Mesenchymal stem cell (in vitro differentiated cells and primary cell): ENCODE measurements around the gene KCNQ5.

Source experiments
- DNase-seq: peaks from one replicate; pipeline ENCODE4 v3.0.0-alpha.2; 2013
- H2AFZ ChIP-seq: one replicate; pipeline ENCODE4 v1.6.1; 2013; ENCODE audit warnings: low read depth, mild to moderate bottlenecking, control low read depth, inconsistent platforms, low read length, moderate library complexity
- H2AK5ac ChIP-seq: 2 replicates; pipeline ENCODE4 v1.6.1; 2013; ENCODE audit warnings: low read length, moderate library complexity, mild to moderate bottlenecking, inconsistent platforms; ENCODE audit not compliant: severe bottlenecking
- H2BK120ac ChIP-seq: one replicate; pipeline ENCODE4 v1.6.1; 2013; ENCODE audit warnings: low read depth, mild to moderate bottlenecking, inconsistent platforms, low read length, moderate library complexity
- H2BK12ac ChIP-seq, 2 experiments: one replicate each; pipeline ENCODE4 v1.6.1; 2013; ENCODE audit warnings: inconsistent platforms in 2 of 2, low read length in 2 of 2, mild to moderate bottlenecking in 2 of 2, moderate library complexity in 2 of 2, control low read depth in 1 of 2
- H2BK15ac ChIP-seq: one replicate; pipeline ENCODE4 v1.6.1; 2013; ENCODE audit warnings: mild to moderate bottlenecking, low read depth, inconsistent platforms; ENCODE audit not compliant: poor library complexity, severe bottlenecking
- H2BK5ac ChIP-seq: 2 replicates; pipeline ENCODE4 v1.6.1; 2013; ENCODE audit warnings: low read depth, mild to moderate bottlenecking, low read length, control low read depth, inconsistent platforms; ENCODE audit not compliant: poor library complexity, severe bottlenecking
- H3K14ac ChIP-seq, 2 experiments: one replicate each; pipeline ENCODE4 v1.6.1; 2013; ENCODE audit warnings: inconsistent platforms in 2 of 2, low read length in 2 of 2, control low read depth in 1 of 2, mild to moderate bottlenecking in 1 of 2, moderate library complexity in 1 of 2
- H3K18ac ChIP-seq, 2 experiments: one replicate each; pipeline ENCODE4 v1.6.1; 2013; ENCODE audit warnings: inconsistent platforms in 2 of 2, low read length in 2 of 2, control low read depth in 1 of 2, low read depth in 1 of 2, mild to moderate bottlenecking in 1 of 2
- H3K23ac ChIP-seq, 2 experiments: one replicate each; pipeline ENCODE4 v1.6.1; 2013; ENCODE audit warnings: inconsistent platforms in 2 of 2, low read length in 2 of 2, mild to moderate bottlenecking in 2 of 2, moderate library complexity in 2 of 2, control low read depth in 1 of 2
- H3K27ac ChIP-seq: 2 replicates; pipeline ENCODE4 v1.5.1; 2013; ENCODE audit warnings: mild to moderate bottlenecking, moderate library complexity, low read length, control low read depth, inconsistent platforms; ENCODE audit not compliant: poor library complexity, severe bottlenecking
- H3K27me3 ChIP-seq, 2 experiments: 2 replicates each; pipeline versions ENCODE4 v1.6.1 to v1.7.0; 2013; ENCODE audit warnings: low read length in 2 of 2, mild to moderate bottlenecking in 2 of 2, moderate library complexity in 2 of 2, control low read depth in 1 of 2, inconsistent platforms in 1 of 2; ENCODE audit not compliant: control insufficient read depth in 1 of 2, insufficient read depth in 1 of 2
- H3K36me3 ChIP-seq, 2 experiments: 2 replicates each; pipeline versions ENCODE4 v1.6.1 to v1.7.0; 2013; ENCODE audit warnings: low read length in 2 of 2, control low read depth in 1 of 2, inconsistent platforms in 1 of 2, low read depth in 1 of 2, mild to moderate bottlenecking in 1 of 2; ENCODE audit not compliant: insufficient read depth in 2 of 2, control insufficient read depth in 1 of 2
- H3K4ac ChIP-seq, 2 experiments: one replicate each; pipeline ENCODE4 v1.6.1; 2013; ENCODE audit warnings: inconsistent platforms in 2 of 2, low read length in 2 of 2, mild to moderate bottlenecking in 2 of 2, moderate library complexity in 2 of 2, control low read depth in 1 of 2, low read depth in 1 of 2
- H3K4me1 ChIP-seq: 2 replicates; pipeline ENCODE4 v1.6.1; 2013; ENCODE audit warnings: low read depth, low read length, control low read depth; ENCODE audit not compliant: control insufficient read depth, insufficient read depth
- H3K4me2 ChIP-seq: 2 replicates; pipeline ENCODE4 v1.6.1; 2013; ENCODE audit warnings: low read length, mild to moderate bottlenecking, inconsistent platforms; ENCODE audit not compliant: poor library complexity, severe bottlenecking
- H3K4me3 ChIP-seq, 2 experiments: 2 replicates each; pipeline versions ENCODE4 v1.5.1 to v1.7.0; 2013; ENCODE audit warnings: low read length in 2 of 2, mild to moderate bottlenecking in 2 of 2, control low read depth in 1 of 2, low read depth in 1 of 2; ENCODE audit not compliant: insufficient read depth in 1 of 2
- H3K79me1 ChIP-seq: replicated peaks from 2 replicates; pipeline ENCODE4 v1.6.1; 2013; ENCODE audit warnings: mild to moderate bottlenecking, control low read depth, low read length, inconsistent platforms; ENCODE audit not compliant: poor library complexity, severe bottlenecking
- H3K9ac ChIP-seq: 2 replicates; pipeline ENCODE4 v1.7.0; 2013; ENCODE audit warnings: mild to moderate bottlenecking, low read length, moderate library complexity
- H3K9me3 ChIP-seq: 2 replicates; pipeline ENCODE4 v1.7.0; 2013; ENCODE audit warnings: mild to moderate bottlenecking, low read length; ENCODE audit not compliant: control insufficient read depth
- H4K8ac ChIP-seq: one replicate; pipeline ENCODE4 v1.6.1; 2013; ENCODE audit warnings: inconsistent platforms, mild to moderate bottlenecking, low read length, moderate library complexity
- H4K91ac ChIP-seq: one replicate; pipeline ENCODE4 v1.6.1; 2013; ENCODE audit warnings: mild to moderate bottlenecking, low read length, inconsistent platforms
- WGBS: methylation state at CpG from one replicate; pipeline ENCODE4 v1.1.7; 2013; ENCODE audit warnings: mixed read lengths; 5-methylcytosine and 5-hydroxymethylcytosine counted together

KCNQ5 gene

GRCh38 chr6:73200247-73200646 is 578.4 kb downstream of the KCNQ5 start:
- Histone ChIP-seq H3K14ac (no peak overlapping the region), H2AK5ac (no peak overlapping the region), H4K8ac (no peak overlapping the region), H3K36me3 (no peaks in the 10 kb centered on the region), H2BK5ac (no peak overlapping the region), H3K18ac (no peak overlapping the region), H3K4ac (no peak overlapping the region), H3K4me1 (peaks cover 2% of the 10 kb centered on the region), H2BK12ac (no peak overlapping the region), H3K9ac (no peak overlapping the region), H3K23ac (no peak overlapping the region), H2BK15ac (no peak overlapping the region), H4K91ac (no peak overlapping the region), H3K4me2 (no peak overlapping the region), H3K27ac (no peak overlapping the region), H3K27me3 (peaks cover 0 to under 1% of the 10 kb centered on the region in 2 experiments), H2AFZ (no peak overlapping the region), H3K4me3 (no peak overlapping the region), H3K79me1 (no peaks in the 10 kb centered on the region), H2BK120ac (no peak overlapping the region), H3K9me3 (no peaks in the 10 kb centered on the region)
- 92% methylated on average over 1 of the region's 3 CpGs for WGBS
- DNase-seq, result no peak

DNA sequence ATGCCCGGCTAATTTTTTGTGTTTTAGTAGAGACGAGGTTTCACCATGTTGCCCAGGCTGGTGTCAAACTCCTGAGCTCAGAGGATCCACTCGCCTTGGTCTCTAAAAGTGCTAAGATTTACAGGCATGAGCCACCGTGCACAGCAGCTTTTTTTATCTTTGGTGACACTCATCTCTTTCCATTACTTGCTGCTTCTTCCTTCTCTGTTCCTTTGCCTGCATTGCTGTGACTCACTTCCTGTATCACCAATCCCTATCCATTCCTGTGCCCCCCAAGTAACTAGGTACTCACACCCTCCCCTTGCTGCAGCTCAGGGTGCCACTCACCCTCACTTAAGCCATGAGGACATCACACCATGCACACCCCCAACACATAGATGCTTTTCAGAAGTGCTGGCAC is 578.9 kb downstream of the KCNQ5 start:
- no peaks in the 10 kb centered on the region for H3K27me3 ChIP-seq
- H3K79me1 ChIP-seq, result no peaks in the 10 kb centered on the region
- no peak overlapping the region for H4K91ac ChIP-seq
- 62% methylated on average over 4 of the region's 4 CpGs for WGBS
- H3K23ac ChIP-seq, result no peak overlapping the region
- no peak overlapping the region for H3K9ac ChIP-seq
- H2BK120ac ChIP-seq, result no peak overlapping the region
- peak; percentile 18 for DNase-seq
- H3K4ac ChIP-seq, result no peak overlapping the region
- no peak overlapping the region for H2AK5ac ChIP-seq
- no peak overlapping the region for H3K4me2 ChIP-seq
- H3K9me3 ChIP-seq, result no peaks in the 10 kb centered on the region
- no peak overlapping the region for H2BK15ac ChIP-seq
- no peaks in the 10 kb centered on the region for H3K36me3 ChIP-seq
- no peak overlapping the region for H3K14ac ChIP-seq
- peaks cover 2% of the 10 kb centered on the region for H3K4me1 ChIP-seq
- H3K18ac ChIP-seq, result no peak overlapping the region
- H2BK5ac ChIP-seq, result no peak overlapping the region
- no peak overlapping the region for H3K27ac ChIP-seq
- H2BK12ac ChIP-seq, result no peak overlapping the region
- H2AFZ ChIP-seq, result no peak overlapping the region
- no peak overlapping the region for H3K4me3 ChIP-seq
- H4K8ac ChIP-seq, result no peak overlapping the region

DNA sequence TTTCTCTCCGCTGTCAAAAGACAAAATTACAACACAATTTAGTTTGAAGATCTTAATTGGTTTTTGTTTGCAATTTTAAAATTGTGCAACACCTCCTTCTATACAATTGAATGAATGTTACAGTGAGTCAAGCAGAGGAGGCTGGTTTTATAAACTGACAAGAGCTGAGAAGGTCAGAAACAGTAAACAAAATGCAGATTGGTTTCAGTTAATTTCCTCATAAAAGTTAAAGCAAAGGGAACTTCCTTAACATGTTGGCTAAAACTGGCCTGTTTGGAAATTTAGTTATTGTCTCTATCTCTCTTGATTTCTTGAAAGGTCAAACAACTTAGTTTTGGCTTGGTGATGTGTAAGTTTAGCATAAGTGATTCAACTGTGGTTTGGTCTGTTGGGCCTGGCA is 581.2 kb downstream of the KCNQ5 start:
- no peak overlapping the region for H3K27ac ChIP-seq
- no peaks in the 10 kb centered on the region for H3K79me1 ChIP-seq
- no peak overlapping the region for H2BK5ac ChIP-seq
- peaks cover 2% of the 10 kb centered on the region for H3K4me1 ChIP-seq
- no peak overlapping the region for H2BK12ac ChIP-seq
- no peaks in the 10 kb centered on the region for H3K36me3 ChIP-seq
- no peak overlapping the region for H2BK120ac ChIP-seq
- no peak overlapping the region for H4K8ac ChIP-seq
- no CpG with 5 or more reads among the region's 1 CpG for WGBS
- H3K18ac ChIP-seq, result no peak overlapping the region
- no peak overlapping the region for H2AK5ac ChIP-seq
- no peak overlapping the region for H3K9ac ChIP-seq
- no peak overlapping the region for H2BK15ac ChIP-seq
- no peak overlapping the region for H3K23ac ChIP-seq
- H3K9me3 ChIP-seq, result no peaks in the 10 kb centered on the region
- H3K14ac ChIP-seq, result no peak overlapping the region
- H2AFZ ChIP-seq, result no peak overlapping the region
- no peak overlapping the region for H3K4me2 ChIP-seq
- no peak overlapping the region for H3K4me3 ChIP-seq
- no peak overlapping the region for H3K4ac ChIP-seq
- no peak overlapping the region for H4K91ac ChIP-seq
- no peaks in the 10 kb centered on the region for H3K27me3 ChIP-seq
- peak; percentile 51 for DNase-seq

- Histone ChIP-seq H3K4me1 (peaks cover 2% of the 10 kb centered on the region), H3K18ac (no peak overlapping the region), H3K4me2 (no peak overlapping the region), H2BK12ac (no peak overlapping the region), H3K4ac (no peak overlapping the region), H2BK5ac (no peak overlapping the region), H2BK120ac (no peak overlapping the region), H4K91ac (no peak overlapping the region), H4K8ac (no peak overlapping the region), H3K9ac (no peak overlapping the region), H3K23ac (no peak overlapping the region), H3K4me3 (no peak overlapping the region), H2AK5ac (no peak overlapping the region), H2BK15ac (no peak overlapping the region), H3K79me1 (no peaks in the 10 kb centered on the region), H3K27me3 (no peaks in the 10 kb centered on the region), H3K36me3 (no peaks in the 10 kb centered on the region), H3K9me3 (no peaks in the 10 kb centered on the region), H2AFZ (no peak overlapping the region), H3K27ac (no peak overlapping the region), H3K14ac (no peak overlapping the region)
- 83% methylated on average over 4 of the region's 4 CpGs for WGBS
- no peak for DNase-seq
These were observed 582.4 kb downstream of the KCNQ5 start for GRCh38 chr6:73204252-73204651.
